GM18498 (cell line): ENCODE results near the gene SLC12A8.

ENCODE experiments used
- ATAC-seq: cut with Tn5 transposase; IDR thresholded peaks from one replicate; pipeline ENCODE4 v1.9.1; 2021; ENCODE audit warnings: mild to moderate bottlenecking, moderate library complexity; ENCODE audit not compliant: unreplicated experiment

Gene SLC12A8

GRCh38 chr3:125140818-125141595 lies 71.5 kb downstream of the SLC12A8 start:
- peak; percentile 17 for ATAC-seq

- no peak for ATAC-seq
Observed at GRCh38 chr3:125140011-125140817, 72.3 kb downstream of the SLC12A8 start.

- ATAC-seq = no peak
Observed at GRCh38 chr3:125139386-125139785, 73.2 kb downstream of the SLC12A8 start.

- no peak for ATAC-seq
Observed at GRCh38 chr3:125137358-125138033, 75.1 kb downstream of the SLC12A8 start.

GRCh38 chr3:125136966-125137357 lies 75.6 kb downstream of the SLC12A8 start:
- ATAC-seq = no peak

GRCh38 chr3:125136515-125136914 lies 76.0 kb downstream of the SLC12A8 start:
- no peak for ATAC-seq

- ATAC-seq = no peak
Observed at GRCh38 chr3:125134952-125135351, 77.6 kb downstream of the SLC12A8 start.

- no peak for ATAC-seq
Observed at GRCh38 chr3:125132815-125133214, 79.7 kb downstream of the SLC12A8 start.

GRCh38 chr3:125129512-125129997 lies 83.0 kb downstream of the SLC12A8 start:
- ATAC-seq = no peak

- ATAC-seq = no peak
Observed at GRCh38 chr3:125128861-125129501, 83.6 kb downstream of the SLC12A8 start.

GRCh38 chr3:125126323-125126722 lies 86.2 kb downstream of the SLC12A8 start:
- ATAC-seq = no peak

- no peak for ATAC-seq
Observed at GRCh38 chr3:125125821-125126245, 86.7 kb downstream of the SLC12A8 start.

GRCh38 chr3:125123451-125124305 lies 88.9 kb downstream of the SLC12A8 start:
- no peak for ATAC-seq

- ATAC-seq = peak; percentile 54
Observed at GRCh38 chr3:125121246-125122010, 91.1 kb downstream of the SLC12A8 start.

GRCh38 chr3:125120379-125121122 lies 92.0 kb downstream of the SLC12A8 start:
- ATAC-seq = no peak

GRCh38 chr3:125119752-125120378 lies 92.7 kb downstream of the SLC12A8 start:
- peak; percentile 75 for ATAC-seq

- no peak for ATAC-seq
Observed at GRCh38 chr3:125118600-125118999, 93.9 kb downstream of the SLC12A8 start.

- no peak for ATAC-seq
Observed at GRCh38 chr3:125117631-125118191, 94.8 kb downstream of the SLC12A8 start.
